ENCODE data around the gene PKNOX2. TPM values are rescaled to one million over a fixed set of nuclear protein-coding genes. Genes with fewer than 3 reads are reported as not detected.

PKNOX2 gene
- total and polyA plus RNA-seq, 9 of the 15 experiments (the other 6 are each of a cell fraction or from before 2014, with no cell fraction given) = not detected

DNA sequence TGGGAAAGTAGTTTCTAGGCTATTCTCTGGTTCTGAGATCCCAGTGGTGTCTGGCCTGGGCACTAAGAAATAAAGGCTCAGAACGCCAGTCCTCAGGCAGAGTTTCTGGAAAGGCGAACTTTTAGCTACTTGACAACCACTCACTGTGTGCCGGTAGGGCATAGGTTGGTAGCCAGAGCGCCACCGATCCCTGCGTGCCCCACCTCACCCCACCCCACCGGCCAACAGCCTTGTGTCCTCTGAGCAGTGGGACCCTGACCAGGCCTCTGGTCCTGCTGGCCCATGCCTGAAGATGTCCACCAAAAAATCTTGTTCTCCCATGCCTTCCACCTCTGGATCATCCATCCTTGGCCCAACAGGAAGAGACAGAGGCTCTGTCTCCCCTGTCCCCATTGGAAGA, 213.5 kb downstream of the PKNOX2 start (continued):
- no peak for TF ChIP-seq SREBF2 (CRISPR knock-in tag; IDR thresholded peaks at IDR 0.05)

DNA sequence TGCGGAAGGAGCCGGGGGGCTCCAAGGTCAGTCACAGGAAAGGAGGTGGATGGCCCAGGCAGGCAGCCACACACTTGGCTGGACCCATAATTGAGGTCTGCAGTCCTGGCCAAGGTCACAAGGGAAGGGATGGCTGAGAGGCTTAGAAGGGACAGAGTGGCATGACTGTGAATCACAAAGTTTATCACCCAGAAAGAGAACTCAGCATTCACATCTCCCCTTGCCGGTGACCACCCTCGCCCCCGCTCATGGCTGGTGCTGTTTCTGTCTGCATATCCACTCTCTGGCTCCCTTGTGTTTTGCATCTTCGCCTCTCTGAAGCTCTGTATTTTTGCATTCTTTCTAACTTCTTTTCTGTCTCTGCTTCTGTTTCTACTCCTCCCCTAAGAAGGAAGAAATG, 214.0 kb downstream of the PKNOX2 start:
- FAIRE-seq = no peak
- intact Hi-C loops (cut with micrococcal nuclease) = no loop called here
- 0% methylated on average over 4 of the region's 6 CpGs for WGBS (ENCODE audit: insufficient coverage, low coverage, missing lambda C conversion rate)
- no peaks in the 10 kb centered on the region for H4K20me1 ChIP-seq (replicated peaks; ENCODE audit: control insufficient read depth, insufficient read depth, low read length)
- no peak for ATAC-seq
- no peaks in the 10 kb centered on the region for H3K4me1 ChIP-seq (replicated peaks in 1 of 2; ENCODE audit: control insufficient read depth in 2 of 2, insufficient read depth in 2 of 2, low read length in 2 of 2)
- POLR2A ChIA-PET = no interaction called here
- H3K79me2 ChIP-seq (ENCODE audit: control insufficient read depth, insufficient read depth, low read length) = no peaks in the 10 kb centered on the region
- DNase-seq (ENCODE audit: extremely low read depth in 1 of 4, low spot score in 3 of 4) = no peak
- H3K4me3 ChIP-seq = no peak overlapping the region
- no peak overlapping the region for H2AFZ ChIP-seq (ENCODE audit: low read depth, low read length)
- H3K27me3 ChIP-seq (ENCODE audit: control insufficient read depth in 2 of 2, insufficient read depth in 2 of 2, low read length in 2 of 2) = peaks cover 61 to 85% of the 10 kb centered on the region in 2 experiments
- no peak overlapping the region for H3K4me2 ChIP-seq (ENCODE audit: insufficient read depth, low read length)
- no peaks in the 10 kb centered on the region for H3K9me1 ChIP-seq (ENCODE audit: control insufficient read depth, insufficient read depth, low read length)
- no peak overlapping the region for H3K27ac ChIP-seq (ENCODE audit: extremely low read depth, low read depth, low read length)
- no TSS peak for BruUV-seq (replicated peaks)
- H3K36me3 ChIP-seq (ENCODE audit: control insufficient read depth, insufficient read depth, low read length) = no peaks in the 10 kb centered on the region
- TF ChIP-seq FOXA1 (IDR thresholded peaks at IDR 0.05; ENCODE audit: borderline replicate concordance) = no peak
- no peak for TF ChIP-seq KAT2B (IDR thresholded peaks at IDR 0.05; ENCODE audit: low read depth, low read length)
- TF ChIP-seq ATF7 (IDR thresholded peaks at IDR 0.05) = no peak
- TF ChIP-seq ZNF551 (CRISPR knock-in tag; IDR thresholded peaks at IDR 0.05) = no peak
- no peak for TF ChIP-seq SMARCC2 (IDR thresholded peaks at IDR 0.05; ENCODE audit: low read depth)
- no peak for TF ChIP-seq EP400 (IDR thresholded peaks at IDR 0.05)
- TF ChIP-seq HDAC6 (IDR thresholded peaks at IDR 0.05; ENCODE audit: low read depth, low read length) = no peak
- TF ChIP-seq, protein P1, sequence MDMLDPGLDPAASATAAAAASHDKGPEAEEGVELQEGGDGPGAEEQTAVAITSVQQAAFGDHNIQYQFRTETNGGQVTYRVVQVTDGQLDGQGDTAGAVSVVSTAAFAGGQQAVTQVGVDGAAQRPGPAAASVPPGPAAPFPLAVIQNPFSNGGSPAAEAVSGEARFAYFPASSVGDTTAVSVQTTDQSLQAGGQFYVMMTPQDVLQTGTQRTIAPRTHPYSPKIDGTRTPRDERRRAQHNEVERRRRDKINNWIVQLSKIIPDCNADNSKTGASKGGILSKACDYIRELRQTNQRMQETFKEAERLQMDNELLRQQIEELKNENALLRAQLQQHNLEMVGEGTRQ (CRISPR knock-in tag; IDR thresholded peaks at IDR 0.05) = no peak
- TF ChIP-seq ETV1 (tag; conservative IDR thresholded peaks at IDR 0.05; ENCODE audit: low read depth) = no peak
- TF ChIP-seq, protein P2, sequence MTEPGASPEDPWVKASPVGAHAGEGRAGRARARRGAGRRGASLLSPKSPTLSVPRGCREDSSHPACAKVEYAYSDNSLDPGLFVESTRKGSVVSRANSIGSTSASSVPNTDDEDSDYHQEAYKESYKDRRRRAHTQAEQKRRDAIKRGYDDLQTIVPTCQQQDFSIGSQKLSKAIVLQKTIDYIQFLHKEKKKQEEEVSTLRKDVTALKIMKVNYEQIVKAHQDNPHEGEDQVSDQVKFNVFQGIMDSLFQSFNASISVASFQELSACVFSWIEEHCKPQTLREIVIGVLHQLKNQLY (CRISPR knock-in tag; conservative IDR thresholded peaks at IDR 0.05) = no peak
- no peak for TF ChIP-seq SIRT6 (IDR thresholded peaks at IDR 0.05; ENCODE audit: low read depth, low read length)
- TF ChIP-seq ZNF316 (IDR thresholded peaks at IDR 0.05) = no peak
- TF ChIP-seq CBFA2T2 (conservative IDR thresholded peaks at IDR 0.05) = no peak
- no peak for TF ChIP-seq ZNF778 (CRISPR knock-in tag; IDR thresholded peaks at IDR 0.05)
- TF ChIP-seq, protein P3, sequence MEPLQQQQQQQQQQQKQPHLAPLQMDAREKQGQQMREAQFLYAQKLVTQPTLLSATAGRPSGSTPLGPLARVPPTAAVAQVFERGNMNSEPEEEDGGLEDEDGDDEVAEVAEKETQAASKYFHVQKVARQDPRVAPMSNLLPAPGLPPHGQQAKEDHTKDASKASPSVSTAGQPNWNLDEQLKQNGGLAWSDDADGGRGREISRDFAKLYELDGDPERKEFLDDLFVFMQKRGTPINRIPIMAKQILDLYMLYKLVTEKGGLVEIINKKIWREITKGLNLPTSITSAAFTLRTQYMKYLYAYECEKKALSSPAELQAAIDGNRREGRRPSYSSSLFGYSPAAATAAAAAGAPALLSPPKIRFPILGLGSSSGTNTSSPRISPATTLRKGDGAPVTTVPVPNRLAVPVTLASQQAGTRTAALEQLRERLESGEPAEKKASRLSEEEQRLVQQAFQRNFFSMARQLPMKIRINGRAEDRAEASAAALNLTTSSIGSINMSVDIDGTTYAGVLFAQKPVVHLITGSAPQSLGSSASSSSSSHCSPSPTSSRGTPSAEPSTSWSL (CRISPR knock-in tag; IDR thresholded peaks at IDR 0.05; ENCODE audit: borderline replicate concordance) = no peak
- TF ChIP-seq, protein P4, sequence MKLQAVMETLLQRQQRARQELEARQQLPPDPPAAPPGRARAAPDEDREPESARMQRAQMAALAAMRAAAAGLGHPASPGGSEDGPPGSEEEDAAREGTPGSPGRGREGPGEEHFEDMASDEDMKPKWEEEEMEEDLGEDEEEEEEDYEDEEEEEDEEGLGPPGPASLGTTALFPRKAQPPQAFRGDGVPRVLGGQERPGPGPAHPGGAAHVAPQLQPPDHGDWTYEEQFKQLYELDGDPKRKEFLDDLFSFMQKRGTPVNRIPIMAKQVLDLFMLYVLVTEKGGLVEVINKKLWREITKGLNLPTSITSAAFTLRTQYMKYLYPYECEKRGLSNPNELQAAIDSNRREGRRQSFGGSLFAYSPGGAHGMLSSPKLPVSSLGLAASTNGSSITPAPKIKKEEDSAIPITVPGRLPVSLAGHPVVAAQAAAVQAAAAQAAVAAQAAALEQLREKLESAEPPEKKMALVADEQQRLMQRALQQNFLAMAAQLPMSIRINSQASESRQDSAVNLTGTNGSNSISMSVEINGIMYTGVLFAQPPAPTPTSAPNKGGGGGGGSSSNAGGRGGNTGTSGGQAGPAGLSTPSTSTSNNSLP (IDR thresholded peaks at IDR 0.05; ENCODE audit: borderline replicate concordance, low read depth, low read length) = no peak
- TF ChIP-seq ZNF830 (CRISPR knock-in tag; IDR thresholded peaks at IDR 0.05) = no peak
- H3K9ac ChIP-seq (ENCODE audit: insufficient read depth in 1 of 2, low read depth in 2 of 2, low read length in 2 of 2) = no peak overlapping the region
- CTCF ChIA-PET (ENCODE audit: low intra/inter-chr PET ratio) = no interaction called here
- H3K9me3 ChIP-seq (replicated peaks; ENCODE audit: control insufficient read depth, insufficient read depth, low read depth, low read length) = no peaks in the 10 kb centered on the region
- in situ Hi-C loops (cut with MboI) = no loop called here
